NCI-H345 treated with DMSO at 0.1 percent for 48 hours (cell line): Measurements from ENCODE around the gene ZFYVE28.

Experiments
- DNase-seq: peaks from one replicate; lab custom pipeline; 2025; ENCODE audit not compliant: unreplicated experiment; lab: John Stamatoyannopoulos, UW

ZFYVE28 gene

DNA sequence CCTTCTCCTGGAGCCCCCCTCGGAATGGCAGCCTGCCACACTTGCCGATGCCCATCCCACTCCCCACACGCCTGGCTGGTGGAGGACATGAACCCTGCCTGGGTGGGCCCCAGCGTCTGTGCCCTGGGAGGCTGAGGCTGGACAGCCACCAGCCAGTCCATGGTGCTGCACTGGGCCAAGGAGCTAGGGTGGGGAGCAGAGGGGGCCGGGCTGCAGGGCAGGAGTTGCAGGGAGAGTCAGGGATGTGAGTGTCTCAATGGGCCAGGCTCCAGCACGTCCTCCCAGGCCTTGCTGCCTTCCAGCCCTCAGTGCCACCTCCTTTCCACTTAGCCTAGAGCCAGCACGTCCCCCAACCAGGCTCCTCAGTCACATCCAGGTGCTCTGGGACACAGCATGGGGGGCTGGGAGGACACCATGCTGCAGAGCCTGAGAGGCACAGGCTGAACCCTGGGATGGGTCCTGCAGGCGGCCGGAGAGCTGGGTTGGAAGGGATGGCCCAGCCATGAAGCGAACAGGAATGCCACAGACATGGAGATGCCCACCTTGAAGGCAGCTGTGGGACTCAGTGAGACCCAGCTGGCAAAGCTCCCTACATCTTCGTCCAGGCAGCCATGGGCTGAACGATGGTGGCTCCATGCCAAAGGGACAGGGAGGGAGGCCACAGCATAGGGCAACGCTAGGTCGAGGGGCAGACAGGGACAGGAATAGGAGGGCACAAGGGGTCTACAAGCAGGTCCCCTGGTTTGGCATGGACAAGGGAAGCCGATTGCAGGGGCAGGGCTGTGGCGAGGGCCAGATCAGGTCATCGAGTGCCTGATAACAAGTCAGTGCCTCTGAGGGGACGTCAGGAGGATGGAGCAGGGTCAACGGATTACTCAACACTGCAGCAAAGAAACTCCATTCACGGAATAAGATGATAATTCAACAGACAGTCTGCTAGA lies 126.5 kb downstream of the ZFYVE28 start:
- no peak for DNase-seq

DNA sequence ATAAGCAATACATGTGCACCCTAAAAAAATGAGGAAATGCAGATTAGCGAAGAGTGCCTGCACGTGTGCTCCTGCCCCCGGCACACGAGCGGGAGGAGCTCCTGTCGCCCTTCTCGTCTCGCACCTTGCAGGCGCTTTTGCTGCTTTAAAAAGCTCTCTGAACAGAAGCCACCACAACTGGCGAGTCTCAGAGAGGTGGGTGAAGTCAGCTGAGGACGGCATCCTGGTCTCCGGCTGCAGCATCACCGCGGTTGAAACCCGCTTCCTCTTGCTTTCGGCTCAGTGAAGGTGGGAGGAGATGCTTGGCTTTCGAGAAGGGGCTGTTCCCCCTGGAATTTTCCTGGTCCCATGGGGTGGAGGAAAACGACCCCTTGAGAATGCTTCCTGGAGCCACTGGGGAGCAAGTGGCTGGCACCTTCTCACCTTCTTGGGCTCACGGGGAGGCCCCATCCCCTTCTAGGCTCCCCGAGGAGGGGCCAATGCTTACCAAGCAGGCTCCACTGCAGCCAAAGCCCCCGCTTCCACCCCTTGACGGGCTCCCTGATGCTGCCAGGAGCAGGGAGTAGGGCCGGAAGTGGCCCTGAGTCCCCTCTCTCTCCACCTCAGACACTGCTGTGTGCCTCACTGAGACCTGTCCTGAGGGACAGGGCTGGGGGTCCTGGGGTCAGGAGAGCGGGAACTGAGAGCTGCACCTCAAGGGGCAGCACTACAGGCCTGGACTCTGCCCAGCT lies 127.3 kb downstream of the ZFYVE28 start:
- no peak for DNase-seq

- DNase-seq, result no peak
Observed at GRCh38 chr4:2290488-2290887, 128.0 kb downstream of the ZFYVE28 start.

DNA sequence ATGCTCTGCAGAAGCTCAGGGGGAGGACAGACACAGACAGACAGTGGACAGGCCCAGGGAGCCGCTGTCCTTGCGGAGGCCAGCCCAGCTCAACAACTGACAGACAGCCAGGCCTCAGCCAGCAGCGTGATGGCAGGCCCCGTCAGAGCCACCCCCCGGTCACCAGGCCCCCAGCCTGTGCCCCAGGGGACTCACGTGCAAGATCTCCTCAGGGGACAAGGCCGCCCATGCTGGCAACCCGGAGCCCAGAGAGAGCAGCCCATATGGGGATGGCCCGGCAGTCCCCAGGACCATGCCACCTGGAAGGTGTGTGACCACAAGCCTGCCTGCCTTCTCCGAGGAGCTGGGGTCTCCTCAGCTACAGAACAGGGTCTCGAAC lies 128.5 kb downstream of the ZFYVE28 start:
- no peak for DNase-seq

- DNase-seq, result no peak
Observed at GRCh38 chr4:2289311-2289954, 129.0 kb downstream of the ZFYVE28 start.

- DNase-seq, result no peak
Observed at GRCh38 chr4:2288051-2288541, 130.3 kb downstream of the ZFYVE28 start.

DNA sequence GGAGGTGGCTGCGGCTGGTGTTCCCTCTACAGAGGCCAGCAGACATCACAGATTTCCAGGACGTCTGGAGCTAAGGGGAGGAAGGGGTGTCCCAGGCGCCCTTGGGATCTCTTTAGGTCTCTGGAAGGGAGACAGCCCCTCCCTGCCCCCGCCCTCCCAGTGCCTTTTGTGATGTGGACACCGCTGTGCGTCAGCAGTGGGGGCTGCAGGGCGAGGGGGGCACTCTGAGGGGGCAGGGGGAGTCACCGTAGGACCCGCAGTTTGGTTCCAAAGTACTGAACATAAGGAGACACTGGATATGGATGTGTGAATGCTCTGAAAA lies 130.9 kb downstream of the ZFYVE28 start:
- DNase-seq, result no peak

- DNase-seq, result no peak
Observed at GRCh38 chr4:2286904-2287593, 131.4 kb downstream of the ZFYVE28 start.

DNA sequence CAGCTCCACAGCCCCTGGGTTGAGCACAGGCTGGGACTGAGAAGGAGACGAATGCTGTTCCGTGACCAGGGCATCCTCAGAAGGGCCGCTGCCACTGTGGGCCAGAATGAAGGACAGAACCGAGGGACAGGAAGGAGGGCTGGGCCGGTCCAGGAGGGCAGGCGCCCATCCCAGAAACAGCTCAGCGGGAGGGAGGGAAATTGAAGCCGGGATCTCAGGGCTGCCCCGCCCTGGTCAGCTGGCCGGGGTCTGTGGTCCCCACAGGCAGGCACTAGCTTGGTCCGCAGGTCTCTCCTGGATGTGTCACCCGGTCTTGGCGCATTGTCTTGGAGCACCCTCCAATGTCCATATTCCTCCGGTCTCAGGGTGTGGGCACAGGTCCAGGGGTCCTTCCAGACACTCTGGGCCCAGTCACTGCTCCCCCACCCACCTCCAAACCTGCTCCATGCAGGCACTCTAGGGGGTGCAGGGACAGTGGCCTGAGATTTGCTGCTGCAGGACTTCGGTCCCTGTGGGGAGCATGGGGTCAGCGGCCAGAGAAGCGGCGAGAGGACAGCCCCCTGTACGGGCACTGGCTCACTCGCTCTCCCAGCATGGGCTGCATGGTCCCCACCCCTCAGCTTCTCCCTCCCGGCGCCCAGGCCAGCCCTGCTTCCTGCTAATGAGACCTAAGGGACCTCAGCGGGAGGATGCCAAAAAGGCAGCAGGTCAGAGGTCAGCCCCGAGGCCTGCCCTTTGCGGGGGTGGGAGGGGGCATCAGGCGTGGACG lies 132.6 kb downstream of the ZFYVE28 start:
- no peak for DNase-seq

GRCh38 chr4:2284934-2285612 lies 133.4 kb downstream of the ZFYVE28 start:
- no peak for DNase-seq

- no peak for DNase-seq
Observed at GRCh38 chr4:2284161-2284933, 134.1 kb downstream of the ZFYVE28 start.

DNA sequence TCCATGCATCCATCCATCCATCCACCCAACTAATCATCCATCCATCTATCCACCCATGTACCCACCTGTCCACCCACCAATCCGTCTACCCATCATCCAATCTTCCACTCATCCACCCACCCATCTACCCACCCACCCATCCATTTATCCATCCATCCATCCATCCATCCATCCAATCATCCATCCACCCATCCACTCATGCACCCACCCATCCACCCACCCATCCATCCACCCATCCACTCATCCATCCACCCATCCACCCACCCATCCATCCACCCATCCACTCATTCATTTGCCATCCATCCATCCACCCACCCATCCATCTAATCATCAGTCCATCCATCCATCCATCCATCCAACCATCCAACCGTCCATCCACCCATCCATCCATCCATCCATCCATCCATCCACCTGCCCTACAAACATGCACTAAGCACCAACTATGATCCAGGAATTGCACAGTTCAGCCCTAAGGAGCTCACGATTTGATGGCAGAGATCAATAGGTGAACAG lies 135.2 kb downstream of the ZFYVE28 start:
- no peak for DNase-seq

GRCh38 chr4:2281575-2282343 lies 136.7 kb downstream of the ZFYVE28 start:
- DNase-seq, result no peak

DNA sequence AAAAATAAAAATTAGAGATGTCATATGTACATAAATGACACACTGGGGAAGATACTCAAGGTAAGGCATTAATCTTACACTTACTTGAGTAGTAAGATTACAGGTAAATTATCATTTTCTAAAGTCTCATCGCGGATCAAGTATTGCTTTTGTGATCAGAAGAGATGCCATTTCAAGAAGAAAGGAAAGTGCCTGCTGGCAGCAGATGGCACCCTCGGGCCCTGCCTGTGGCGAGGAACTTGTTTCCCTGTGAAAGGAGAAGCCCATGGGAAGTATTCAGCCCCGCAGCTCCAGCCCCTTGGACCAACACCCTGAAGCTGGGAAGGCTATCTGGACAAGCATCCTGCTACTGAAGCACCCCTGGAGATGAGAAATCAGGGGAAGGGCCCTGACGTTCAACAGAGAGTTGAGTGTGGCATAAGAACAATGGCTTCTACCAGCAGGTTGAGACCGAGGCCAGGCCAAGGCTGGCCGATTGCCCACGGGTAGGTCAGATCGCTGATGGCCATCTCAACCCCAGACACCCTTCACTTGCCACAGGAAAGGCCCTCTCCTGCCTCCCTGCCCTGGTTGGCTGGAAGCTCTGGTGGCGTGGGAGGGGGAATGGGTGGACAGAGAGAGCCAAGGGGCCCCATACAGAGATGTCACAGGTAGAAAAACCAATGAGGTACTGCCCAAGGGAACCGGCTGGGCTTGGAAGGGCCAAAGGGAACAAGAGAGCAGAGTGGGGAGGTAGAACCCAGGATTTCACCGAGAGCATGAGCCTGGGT lies 137.7 kb downstream of the ZFYVE28 start:
- DNase-seq, result no peak

GRCh38 chr4:2277956-2278355 lies 140.5 kb downstream of the ZFYVE28 start:
- no peak for DNase-seq

DNA sequence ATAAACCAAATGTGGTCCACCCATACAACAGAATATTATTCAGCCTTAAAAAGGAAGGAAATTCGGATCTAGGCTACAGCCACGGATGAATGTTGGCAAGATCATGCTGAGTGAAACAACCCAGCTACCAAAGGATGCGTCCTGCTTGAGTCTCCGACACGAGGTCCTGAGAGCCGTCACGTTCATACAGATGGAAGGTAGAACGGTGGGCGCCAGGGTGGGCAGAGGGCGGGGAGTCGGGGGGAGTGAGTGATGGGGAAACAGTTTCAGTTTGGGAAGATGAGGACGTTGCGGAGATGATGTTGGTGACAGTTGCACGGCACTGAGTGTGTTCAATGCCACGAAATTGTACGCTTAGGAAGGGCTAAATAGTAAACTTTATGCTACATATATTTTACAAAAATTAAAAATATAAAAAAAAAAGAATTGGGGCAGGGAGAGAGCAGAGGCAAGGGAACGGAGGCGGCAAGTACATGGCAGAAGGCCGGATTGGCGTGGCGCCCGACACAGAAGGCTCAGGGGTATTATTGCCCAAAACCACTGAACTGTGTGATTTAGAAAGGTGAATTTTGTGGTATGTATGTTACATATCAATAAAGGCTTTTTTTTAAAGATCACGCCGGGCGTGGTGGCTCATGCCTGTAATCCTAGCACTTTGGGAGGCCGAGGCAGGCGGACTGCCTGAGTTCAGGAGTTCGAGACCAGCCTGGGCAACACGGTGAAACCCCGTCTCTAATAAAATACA lies 141.7 kb downstream of the ZFYVE28 start:
- no peak for DNase-seq
